ENCODE data around the gene KATNB1. TPM values are rescaled to one million over a fixed set of nuclear protein-coding genes. Genes with fewer than 3 reads are reported as not detected.

KATNB1 gene
- total and polyA plus RNA-seq, 12 donors: 9.0 to 15.1 (median 11.0) TPM

DNA sequence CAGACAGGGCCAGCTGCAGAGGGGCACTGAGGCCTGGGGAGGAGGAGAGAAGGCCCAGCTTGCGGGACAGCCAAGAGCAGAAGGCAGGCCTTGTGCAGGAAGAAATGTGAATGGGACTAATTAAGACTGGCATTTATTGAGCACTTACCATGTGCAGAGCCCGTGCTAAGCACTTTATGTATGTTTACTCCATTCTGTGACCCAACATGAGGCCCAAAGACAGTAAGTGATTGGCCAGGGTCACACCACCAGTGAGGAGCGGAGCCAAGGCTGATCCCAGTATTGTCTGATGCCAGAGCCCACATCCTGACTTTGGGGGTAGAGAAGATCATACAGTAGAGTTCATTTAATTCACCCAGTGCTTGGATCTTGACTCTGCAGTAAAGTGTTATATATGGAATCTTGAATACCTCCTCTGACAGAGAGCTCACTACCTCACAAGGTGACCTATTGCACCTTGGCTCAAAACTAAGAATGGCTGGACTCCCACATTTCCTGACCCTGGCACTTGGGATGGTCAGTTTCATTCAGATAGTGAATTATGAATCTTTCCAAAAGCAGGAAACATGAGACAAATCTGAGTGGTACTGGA lies 13.6 kb downstream of the KATNB1 start:
- ATAC-seq: no peak
- H3K9me3 ChIP-seq: no peaks in the 10 kb centered on the region
- TF ChIP-seq, protein P1, sequence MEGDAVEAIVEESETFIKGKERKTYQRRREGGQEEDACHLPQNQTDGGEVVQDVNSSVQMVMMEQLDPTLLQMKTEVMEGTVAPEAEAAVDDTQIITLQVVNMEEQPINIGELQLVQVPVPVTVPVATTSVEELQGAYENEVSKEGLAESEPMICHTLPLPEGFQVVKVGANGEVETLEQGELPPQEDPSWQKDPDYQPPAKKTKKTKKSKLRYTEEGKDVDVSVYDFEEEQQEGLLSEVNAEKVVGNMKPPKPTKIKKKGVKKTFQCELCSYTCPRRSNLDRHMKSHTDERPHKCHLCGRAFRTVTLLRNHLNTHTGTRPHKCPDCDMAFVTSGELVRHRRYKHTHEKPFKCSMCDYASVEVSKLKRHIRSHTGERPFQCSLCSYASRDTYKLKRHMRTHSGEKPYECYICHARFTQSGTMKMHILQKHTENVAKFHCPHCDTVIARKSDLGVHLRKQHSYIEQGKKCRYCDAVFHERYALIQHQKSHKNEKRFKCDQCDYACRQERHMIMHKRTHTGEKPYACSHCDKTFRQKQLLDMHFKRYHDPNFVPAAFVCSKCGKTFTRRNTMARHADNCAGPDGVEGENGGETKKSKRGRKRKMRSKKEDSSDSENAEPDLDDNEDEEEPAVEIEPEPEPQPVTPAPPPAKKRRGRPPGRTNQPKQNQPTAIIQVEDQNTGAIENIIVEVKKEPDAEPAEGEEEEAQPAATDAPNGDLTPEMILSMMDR (IDR thresholded peaks at IDR 0.05): no peak
- no peaks in the 10 kb centered on the region for H3K4me1 ChIP-seq
- no peak overlapping the region for H3K4me3 ChIP-seq
- no peak for DNase-seq
- 92 to 96% methylated on average over 3 of the region's 3 CpGs for WGBS, 2 donors
- no peaks in the 10 kb centered on the region for H3K27me3 ChIP-seq
- H3K27ac ChIP-seq: no peak overlapping the region
- intact Hi-C loops (cut with DNase I): no loop called here
- H3K36me3 ChIP-seq: peaks cover 0 to 58% (median 7%) of the 10 kb centered on the region in 9 donors

DNA sequence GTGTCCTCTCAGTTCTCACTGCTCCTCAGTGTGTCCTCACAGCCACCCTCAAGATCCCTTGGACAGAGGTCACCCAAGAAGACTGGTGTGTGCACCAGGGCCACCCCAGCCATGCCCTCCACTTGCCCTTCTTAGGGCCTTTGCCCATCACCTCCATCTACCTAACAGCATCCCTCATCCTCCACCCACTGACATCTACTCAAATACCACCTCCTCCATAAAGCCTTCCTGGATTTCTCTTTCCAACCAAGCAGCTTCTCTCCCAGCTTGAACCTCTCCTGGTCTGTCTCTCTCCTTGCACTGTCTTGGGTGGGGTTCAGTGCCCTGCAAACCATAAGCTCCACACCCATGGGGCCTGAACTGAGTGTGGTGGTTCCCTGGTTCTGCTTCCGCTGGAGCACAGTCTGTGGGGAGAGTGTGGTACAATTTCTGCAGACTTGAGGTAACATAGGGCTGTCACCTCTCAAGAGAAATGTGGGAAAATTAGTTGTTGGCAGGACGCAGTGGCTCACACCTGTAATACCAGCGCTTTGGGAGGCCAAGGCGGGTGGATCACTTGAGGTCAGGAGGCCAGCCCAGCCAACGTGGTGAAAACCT lies 14.4 kb downstream of the KATNB1 start:
- Histone ChIP-seq H3K4me1 (no peaks in the 10 kb centered on the region), H3K27me3 (no peaks in the 10 kb centered on the region), H3K27ac (no peak overlapping the region), H3K4me3 (no peak overlapping the region), H3K36me3 (peaks cover 0 to 58% (median 7%) of the 10 kb centered on the region in 9 donors), H3K9me3 (no peaks in the 10 kb centered on the region)
- intact Hi-C loops (cut with DNase I): loop anchor here in 2 of 10 donors (10.0 kb wide), 1 partner anchor 245 kb away; no protein-coding TSS in a partner anchor
- ATAC-seq (no peak), DNase-seq (no peak)
- WGBS, 2 donors: 90 to 94% methylated on average over 5 of the region's 5 CpGs
- TF ChIP-seq, protein P1 (IDR thresholded peaks at IDR 0.05): no peak

DNA sequence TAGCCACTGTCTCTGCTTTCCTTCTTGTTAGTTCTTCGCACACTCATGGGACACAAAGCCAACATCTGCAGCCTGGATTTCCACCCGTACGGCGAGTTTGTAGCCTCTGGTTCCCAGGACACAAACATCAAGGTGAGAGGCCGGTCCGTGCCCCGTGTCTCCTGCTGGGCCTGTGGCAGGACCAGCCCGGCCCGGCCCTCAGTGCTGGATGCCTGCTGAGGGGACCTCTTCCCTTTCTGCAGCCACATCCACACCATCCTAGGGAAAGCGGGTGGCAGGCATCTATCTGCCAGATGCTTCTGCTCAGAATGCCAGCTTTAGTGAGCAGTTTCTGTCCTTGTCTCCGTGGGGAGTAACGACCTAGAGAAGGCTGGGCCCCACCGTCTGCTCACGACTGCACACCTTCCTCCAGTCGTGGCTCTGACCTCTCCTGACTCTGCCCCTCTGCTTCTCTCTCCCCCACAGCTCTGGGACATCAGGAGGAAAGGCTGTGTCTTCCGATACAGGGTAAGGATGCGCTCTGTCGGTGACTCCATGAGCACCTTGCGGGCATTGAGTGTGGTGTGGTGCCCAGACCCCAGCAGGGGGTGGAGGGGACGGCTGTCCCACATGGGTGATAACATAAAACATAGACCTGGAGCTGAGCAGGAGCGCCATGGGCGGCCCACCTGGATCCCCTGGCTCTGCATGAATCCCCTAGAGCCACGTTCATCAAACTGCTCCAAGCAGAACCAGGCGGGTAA lies 15.4 kb downstream of the KATNB1 start:
- no peak overlapping the region for H3K27ac ChIP-seq
- H3K36me3 ChIP-seq: peaks cover 0 to 65% (median 7%) of the 10 kb centered on the region in 9 donors
- intact Hi-C loops (cut with DNase I): loop anchor here in 2 of 10 donors (10.0 kb wide), 1 partner anchor 244 kb away; no protein-coding TSS in a partner anchor
- WGBS, 2 donors: 91 to 92% methylated on average over 24 of the region's 24 CpGs
- ATAC-seq: no peak
- no peak for DNase-seq
- H3K4me3 ChIP-seq: no peak overlapping the region
- H3K9me3 ChIP-seq: no peaks in the 10 kb centered on the region
- no peaks in the 10 kb centered on the region for H3K4me1 ChIP-seq
- TF ChIP-seq, protein P1 (IDR thresholded peaks at IDR 0.05): no peak
- H3K27me3 ChIP-seq: no peaks in the 10 kb centered on the region

DNA sequence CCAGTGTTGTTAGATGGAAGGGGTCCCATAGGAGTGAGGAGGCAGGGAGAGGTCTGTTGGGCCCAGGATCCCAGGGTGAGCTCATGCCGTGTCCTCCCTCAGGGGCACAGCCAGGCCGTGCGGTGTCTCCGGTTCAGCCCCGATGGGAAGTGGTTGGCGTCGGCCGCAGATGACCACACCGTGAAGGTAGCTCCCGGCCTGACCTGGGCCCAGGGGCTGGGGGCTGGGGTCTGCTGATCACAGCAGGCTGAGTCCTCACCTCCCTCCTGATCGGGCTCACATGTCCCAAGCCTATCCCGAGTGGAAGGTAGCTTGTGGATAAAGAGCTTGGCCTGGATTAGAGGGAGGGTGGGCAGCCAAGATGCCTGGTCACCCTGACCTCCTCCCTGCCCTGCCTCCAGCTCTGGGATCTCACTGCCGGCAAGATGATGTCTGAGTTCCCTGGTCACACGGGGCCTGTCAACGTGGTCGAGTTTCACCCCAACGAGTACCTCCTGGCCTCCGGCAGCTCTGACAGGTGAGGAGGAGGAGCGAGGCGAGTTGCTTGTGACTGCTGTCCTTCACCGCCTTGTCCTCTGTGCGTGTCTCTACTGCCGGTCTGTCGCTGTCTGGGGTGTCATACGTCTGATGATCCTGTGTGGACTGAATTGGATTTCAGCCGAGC lies 16.1 kb downstream of the KATNB1 start:
- no peaks in the 10 kb centered on the region for H3K9me3 ChIP-seq
- H3K4me3 ChIP-seq: no peak overlapping the region
- ATAC-seq (no peak), DNase-seq (no peak)
- H3K27me3 ChIP-seq: no peaks in the 10 kb centered on the region
- TF ChIP-seq, protein P1 (IDR thresholded peaks at IDR 0.05): no peak
- H3K4me1 ChIP-seq: peaks cover 0 to 1% (median 0%) of the 10 kb centered on the region in 9 donors
- intact Hi-C loops (cut with DNase I): loop anchor here in 2 of 10 donors (10.0 kb wide), 1 partner anchor 243 kb away; no protein-coding TSS in a partner anchor
- H3K36me3 ChIP-seq: peaks cover 0 to 72% (median 7%) of the 10 kb centered on the region in 9 donors
- H3K27ac ChIP-seq: no peak overlapping the region
- 88 to 92% methylated on average over 26 of the region's 26 CpGs for WGBS, 2 donors
